PC-3 (cell line): ENCODE measurements around the gene CLASP1. TPM values are rescaled to one million over a fixed set of nuclear protein-coding genes. Genes with fewer than 3 reads are reported as not detected.

ENCODE experiments used
- ATAC-seq: fragments of 200-7000 bp; cut with Tn5 transposase; 2 replicates; pipeline ENCODE4 v1.9.1; 2020; ENCODE audit warnings: mild to moderate bottlenecking, moderate library complexity
- BruUV-seq: library from RNA; stranded (reverse); fragments of 400-500 nt; replicated peaks from 2 replicates; lab custom pipeline; 2021; lab: Mats Ljungman, UMichigan
- CTCF ChIA-PET: fragments of 300-600 bp; sonication (Branson Sonifier 250); formaldehyde crosslinking; loops from one replicate; lab custom pipeline; 2022; ENCODE audit warnings: antibody characterized with exemption; lab: Charles Lee
- POLR2A ChIA-PET: fragments of 300-600 bp; sonication (Branson Sonifier 250); formaldehyde crosslinking; loops from one replicate; lab custom pipeline; 2022; ENCODE audit warnings: antibody characterized with exemption; ENCODE audit not compliant: unreplicated experiment; lab: Charles Lee
- DNase-seq: peaks from one replicate; pipeline ENCODE4 v3.0.0-alpha.2; 2015
- H2AFZ ChIP-seq: fragments of 300-600 bp; sonication (generic); 2 replicates; pipeline ENCODE4 v1.6.0; 2016; ENCODE audit warnings: antibody characterized with exemption, low read length
- H3F3A ChIP-seq: fragments of 300-600 bp; sonication (generic); one replicate; pipeline ENCODE4 v1.6.0; 2017; ENCODE audit warnings: antibody characterized with exemption, low read length, control low read depth, mild to moderate bottlenecking; ENCODE audit not compliant: unreplicated experiment
- H3K27ac ChIP-seq: fragments of 300-600 bp; sonication (generic); 2 replicates; pipeline ENCODE4 v1.5.1; 2016; ENCODE audit warnings: mild to moderate bottlenecking, low read length
- H3K27me3 ChIP-seq: fragments of 300-600 bp; sonication (generic); 2 replicates; pipeline ENCODE4 v1.6.1; 2016; ENCODE audit warnings: low read length, mixed read lengths
- H3K36me3 ChIP-seq: fragments of 300-600 bp; sonication (generic); 2 replicates; pipeline ENCODE4 v1.6.1; 2016; ENCODE audit warnings: low read depth, mixed run types, low read length, mixed read lengths
- H3K4me1 ChIP-seq: fragments of 300-600 bp; sonication (generic); 2 replicates; pipeline ENCODE4 v1.5.1; 2016; ENCODE audit warnings: low read length; ENCODE audit not compliant: insufficient read depth
- H3K4me2 ChIP-seq: fragments of 300-600 bp; sonication (generic); 2 replicates; pipeline ENCODE4 v1.6.0; 2016; ENCODE audit warnings: low read length
- H3K4me3 ChIP-seq: fragments of 300-600 bp; sonication (generic); 2 replicates; pipeline ENCODE4 v1.5.1; 2016; ENCODE audit warnings: mild to moderate bottlenecking, low read length, mixed read lengths
- H3K79me2 ChIP-seq: fragments of 300-600 bp; sonication (generic); 2 replicates; pipeline ENCODE4 v1.6.1; 2017; ENCODE audit warnings: low read length, mixed read lengths
- H3K9ac ChIP-seq: fragments of 300-600 bp; sonication (generic); 2 replicates; pipeline ENCODE4 v1.6.0; 2016; ENCODE audit warnings: mild to moderate bottlenecking, low read length
- H3K9me2 ChIP-seq: fragments of 300-600 bp; sonication (generic); replicated peaks from 2 replicates; pipeline ENCODE4 v1.6.1; 2016; ENCODE audit warnings: mixed run types, low read length, mixed read lengths
- H3K9me3 ChIP-seq: fragments of 300-600 bp; sonication (generic); 2 replicates; pipeline ENCODE4 v1.6.1; 2016; ENCODE audit warnings: low read length, mixed read lengths
- H4K20me1 ChIP-seq: fragments of 300-600 bp; sonication (generic); 2 replicates; pipeline ENCODE4 v1.6.1; 2016; ENCODE audit warnings: low read length, mixed read lengths
- EZH2 ChIP-seq: fragments of 300-600 bp; sonication (generic); IDR thresholded peaks from one replicate; pipeline ENCODE4 v1.6.1; 2017; ENCODE audit warnings: antibody characterized with exemption, mild to moderate bottlenecking, low read length; ENCODE audit not compliant: unreplicated experiment
- EZH2phosphoT487 ChIP-seq: fragments of 300-600 bp; sonication (generic); IDR thresholded peaks from 2 replicates; pipeline ENCODE4 v1.6.1; 2018; ENCODE audit warnings: mild to moderate bottlenecking, antibody characterized with exemption, low read length, borderline replicate concordance
- intact Hi-C: fragments of 100-400 bp; cut with micrococcal nuclease; formaldehyde crosslinking; loops from 2 replicates; pipeline ENCODE4 v1.9.0; 2023
- total RNA-seq: library from RNA; depleted of rRNA; stranded (reverse); fragments of >200 nt; gene quantifications from 2 replicates; pipeline ENCODE4 v1.2.3, GENCODE V29; 2014
- TF ChIP-seq, protein P1 (sequence below): fragments of 300-600 bp; sonication (generic); conservative IDR thresholded peaks from 2 replicates; pipeline ENCODE4 v1.5.1; 2017; ENCODE audit warnings: antibody characterized with exemption, low read depth, mild to moderate bottlenecking, low read length

CLASP1 gene
- total RNA-seq, 1 experiment from 2014 or later, result 24.3 TPM

- CTCF ChIA-PET, result no interaction called here
- H3K9ac ChIP-seq, result no peak overlapping the region
- no peak for TF ChIP-seq EZH2phosphoT487
- TF ChIP-seq, protein P1, sequence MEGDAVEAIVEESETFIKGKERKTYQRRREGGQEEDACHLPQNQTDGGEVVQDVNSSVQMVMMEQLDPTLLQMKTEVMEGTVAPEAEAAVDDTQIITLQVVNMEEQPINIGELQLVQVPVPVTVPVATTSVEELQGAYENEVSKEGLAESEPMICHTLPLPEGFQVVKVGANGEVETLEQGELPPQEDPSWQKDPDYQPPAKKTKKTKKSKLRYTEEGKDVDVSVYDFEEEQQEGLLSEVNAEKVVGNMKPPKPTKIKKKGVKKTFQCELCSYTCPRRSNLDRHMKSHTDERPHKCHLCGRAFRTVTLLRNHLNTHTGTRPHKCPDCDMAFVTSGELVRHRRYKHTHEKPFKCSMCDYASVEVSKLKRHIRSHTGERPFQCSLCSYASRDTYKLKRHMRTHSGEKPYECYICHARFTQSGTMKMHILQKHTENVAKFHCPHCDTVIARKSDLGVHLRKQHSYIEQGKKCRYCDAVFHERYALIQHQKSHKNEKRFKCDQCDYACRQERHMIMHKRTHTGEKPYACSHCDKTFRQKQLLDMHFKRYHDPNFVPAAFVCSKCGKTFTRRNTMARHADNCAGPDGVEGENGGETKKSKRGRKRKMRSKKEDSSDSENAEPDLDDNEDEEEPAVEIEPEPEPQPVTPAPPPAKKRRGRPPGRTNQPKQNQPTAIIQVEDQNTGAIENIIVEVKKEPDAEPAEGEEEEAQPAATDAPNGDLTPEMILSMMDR, result no peak
- no peak for TF ChIP-seq EZH2
- H2AFZ ChIP-seq, result no peak overlapping the region
- H3K4me2 ChIP-seq, result no peak overlapping the region
- no peaks in the 10 kb centered on the region for H3F3A ChIP-seq
- no peaks in the 10 kb centered on the region for H3K79me2 ChIP-seq
- H3K4me1 ChIP-seq, result no peaks in the 10 kb centered on the region
- POLR2A ChIA-PET, result no interaction called here
- no peak overlapping the region for H3K4me3 ChIP-seq
- no peak for DNase-seq
- no peaks in the 10 kb centered on the region for H3K27me3 ChIP-seq
- H3K9me3 ChIP-seq, result no peaks in the 10 kb centered on the region
- H3K36me3 ChIP-seq, result 0 out of 2 replicates have a peak, but pooled peaks cover 3% of the 10 kb centered on the region
- no peaks in the 10 kb centered on the region for H3K9me2 ChIP-seq
- intact Hi-C loops, result no loop called here
- no TSS peak for BruUV-seq
- H4K20me1 ChIP-seq, result no peaks in the 10 kb centered on the region
- ATAC-seq, result no peak
- H3K27ac ChIP-seq, result no peak overlapping the region
Observed at GRCh38 chr2:121338281-121338680, 311.0 kb downstream of the CLASP1 start.

DNA sequence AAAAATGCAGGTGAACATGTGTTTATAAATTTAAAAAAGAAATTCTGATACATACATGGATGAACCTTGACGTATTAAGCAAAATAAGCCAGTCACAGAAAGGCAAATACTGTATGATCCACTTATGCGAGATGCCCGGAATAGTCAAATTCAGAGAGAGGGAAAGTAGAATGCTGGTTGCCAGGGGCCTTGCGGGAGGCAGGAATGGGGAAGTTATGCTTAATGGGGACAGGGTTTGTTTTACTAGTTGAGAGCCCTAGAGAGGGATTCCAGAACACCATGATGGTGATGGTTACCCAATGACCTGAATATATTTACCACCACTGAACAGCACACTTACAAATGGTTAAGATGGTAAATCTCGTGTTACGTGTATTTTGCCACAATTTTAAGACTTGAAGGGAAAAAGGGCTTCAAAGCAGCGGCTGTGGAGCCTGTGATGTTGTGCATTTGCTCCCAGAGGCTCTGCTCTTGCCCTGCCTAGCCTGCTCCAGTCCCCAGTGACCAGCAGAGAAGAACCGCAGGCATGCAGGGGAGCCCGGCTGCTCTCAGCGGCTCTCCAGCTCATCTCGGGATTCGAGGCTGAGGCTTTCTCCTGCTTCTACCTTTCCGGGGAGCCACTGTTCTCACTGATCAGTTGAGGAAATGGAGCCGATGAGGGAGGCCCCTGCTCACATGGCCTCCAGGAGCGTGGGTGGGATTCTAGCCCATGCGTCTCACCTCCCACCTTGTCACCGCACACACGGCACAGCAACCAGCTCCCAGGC, 312.6 kb downstream of the CLASP1 start:
- no peak overlapping the region for H3K4me3 ChIP-seq
- no peak for TF ChIP-seq EZH2
- TF ChIP-seq, protein P1, result no peak
- TF ChIP-seq EZH2phosphoT487, result no peak
- no peaks in the 10 kb centered on the region for H3K9me2 ChIP-seq
- H3K9me3 ChIP-seq, result no peaks in the 10 kb centered on the region
- no peaks in the 10 kb centered on the region for H3K36me3 ChIP-seq
- no peaks in the 10 kb centered on the region for H3K79me2 ChIP-seq
- ATAC-seq (no peak), DNase-seq (no peak)
- H3K4me2 ChIP-seq, result no peak overlapping the region
- ChIA-PET CTCF (interaction anchor here (0.6 kb wide), 1 partner anchor 1024 kb away, joined by 3 read pairs; no protein-coding TSS in a partner anchor), POLR2A (no interaction called here)
- H3F3A ChIP-seq, result no peaks in the 10 kb centered on the region
- H3K4me1 ChIP-seq, result no peaks in the 10 kb centered on the region
- intact Hi-C loops, result no loop called here
- BruUV-seq, result no TSS peak
- H3K9ac ChIP-seq, result no peak overlapping the region
- no peaks in the 10 kb centered on the region for H4K20me1 ChIP-seq
- no peak overlapping the region for H2AFZ ChIP-seq
- no peaks in the 10 kb centered on the region for H3K27me3 ChIP-seq
- H3K27ac ChIP-seq, result no peak overlapping the region
